SK-N-SH (cell line): Measurements from ENCODE around the gene AP1S1. TPM values are rescaled to one million over a fixed set of nuclear protein-coding genes. Genes with fewer than 3 reads are reported as not detected.

Experiments
- CTCF ChIA-PET: fragments of 300-600, 350-600 bp; formaldehyde crosslinking; extraction: SDS; loops from one replicate; lab custom pipeline; 2021; lab: Yijun Ruan, JAX
- POLR2A ChIA-PET: fragments of 350-600 bp; sonication (Branson Sonifier 250); formaldehyde crosslinking; extraction: SDS; loops from one replicate; lab custom pipeline; 2020; ENCODE audit warnings: antibody characterized with exemption, inconsistent platforms; lab: Yijun Ruan, JAX
- DNase-seq: peaks from one replicate; pipeline ENCODE4 v3.0.0; 2012
- H2AFZ ChIP-seq: fragments of 200-600 bp; sonication (generic); 2 replicates; pipeline ENCODE4 v1.8.1; 2016; ENCODE audit warnings: antibody characterized with exemption, mild to moderate bottlenecking, low read depth
- H3F3A ChIP-seq: fragments of 200-600 bp; sonication (generic); replicated peaks from 2 replicates; pipeline ENCODE3; 2016; ENCODE audit warnings: antibody characterized with exemption, mild to moderate bottlenecking; ENCODE audit not compliant: insufficient read depth
- H3K27ac ChIP-seq, 2 experiments: fragments of 200-500 bp in 1 of 2; fragments of 200-600 bp in 1 of 2; sonication (Bioruptor generic) in 1 of 2; sonication (generic), shearing (Covaris generic) in 1 of 2; 2 replicates each; pipeline versions ENCODE4 v1.5.1 to v1.6.1; 2014 to 2016; ENCODE audit warnings: low read depth in 2 of 2, inconsistent platforms in 1 of 2, low read length in 1 of 2, mild to moderate bottlenecking in 1 of 2, mixed read lengths in 1 of 2
- H3K27me3 ChIP-seq: fragments of 200-600 bp; sonication (generic), shearing (Covaris generic); 2 replicates; pipeline ENCODE4 v1.6.1; 2016; ENCODE audit warnings: mixed run types; ENCODE audit not compliant: insufficient read depth
- H3K36me3 ChIP-seq, 2 experiments: fragments of 200-500 bp in 1 of 2; fragments of 200-600 bp in 1 of 2; sonication (Bioruptor generic) in 1 of 2; sonication (generic) in 1 of 2; replicated peaks in 1 of 2; 2 replicates each; pipeline versions ENCODE3 to v1.5.1; 2014 to 2016; ENCODE audit warnings: low read length in 1 of 2, mild to moderate bottlenecking in 1 of 2; ENCODE audit not compliant: insufficient read depth in 2 of 2, control insufficient read depth in 1 of 2
- H3K4me1 ChIP-seq, 2 experiments: fragments of 200-500 bp in 1 of 2; fragments of 200-600 bp in 1 of 2; sonication (Bioruptor generic) in 1 of 2; sonication (generic), shearing (Covaris generic) in 1 of 2; 2 replicates each; pipeline versions ENCODE4 v1.5.1 to v1.6.1; 2014 to 2016; ENCODE audit warnings: low read depth in 1 of 2, low read length in 1 of 2, mixed run types in 1 of 2; ENCODE audit not compliant: insufficient read depth in 2 of 2, control insufficient read depth in 1 of 2
- H3K4me2 ChIP-seq: fragments of 200-600 bp; sonication (generic), shearing (Covaris generic); 2 replicates; pipeline ENCODE4 v1.6.1; 2017; ENCODE audit warnings: mixed run types
- H3K4me3 ChIP-seq, 2 experiments: fragments of 200-500 bp in 1 of 2; fragments of 200-600 bp in 1 of 2; sonication (Bioruptor generic) in 1 of 2; sonication (generic), shearing (Covaris generic) in 1 of 2; 2 replicates each; pipeline versions ENCODE4 v1.5.1 to v1.8.1; 2014 to 2016; ENCODE audit warnings: low read depth in 2 of 2, inconsistent platforms in 1 of 2, low read length in 1 of 2, mild to moderate bottlenecking in 1 of 2, mixed read lengths in 1 of 2, moderate library complexity in 1 of 2
- H3K79me2 ChIP-seq: fragments of 200-600 bp; sonication (generic); 2 replicates; pipeline ENCODE4 v1.8.1; 2017; ENCODE audit warnings: mild to moderate bottlenecking; ENCODE audit not compliant: insufficient read depth
- H3K9ac ChIP-seq: fragments of 200-600 bp; sonication (generic); 2 replicates; pipeline ENCODE4 v1.6.1; 2017; ENCODE audit warnings: mixed run types
- H3K9me2 ChIP-seq: fragments of 200-600 bp; sonication (generic); 2 replicates; pipeline ENCODE4 v1.6.1; 2017; ENCODE audit warnings: mixed run types
- H3K9me3 ChIP-seq: fragments of 200-600 bp; sonication (generic); 2 replicates; pipeline ENCODE4 v1.6.1; 2017; ENCODE audit warnings: mixed run types, mild to moderate bottlenecking, moderate library complexity
- H4K20me1 ChIP-seq: fragments of 200-600 bp; sonication (generic); 2 replicates; pipeline ENCODE4 v1.6.1; 2017; ENCODE audit warnings: mild to moderate bottlenecking, mixed run types; ENCODE audit not compliant: insufficient read depth
- CTCF ChIP-seq: fragments of 200-600 bp; sonication (generic); IDR thresholded peaks from 2 replicates; pipeline ENCODE4 v1.6.1; 2017; ENCODE audit warnings: antibody characterized with exemption, mild to moderate bottlenecking, moderate library complexity
- ELF1 ChIP-seq: IDR thresholded peaks from 2 replicates; pipeline ENCODE4 v1.4.0; 2012
- EP300 ChIP-seq, 2 experiments: IDR thresholded peaks; 2 replicates each; pipeline versions ENCODE4 v1.4.0 to v1.6.1; 2012; ENCODE audit warnings: borderline replicate concordance in 1 of 2, low read depth in 1 of 2, low read length in 1 of 2
- FOSL2 ChIP-seq: IDR thresholded peaks from 2 replicates; pipeline ENCODE4 v1.4.0; 2012; ENCODE audit warnings: low read depth, mild to moderate bottlenecking, moderate library complexity, borderline replicate concordance
- FOXJ3 ChIP-seq: sonication (generic); formaldehyde crosslinking; IDR thresholded peaks from 2 replicates; pipeline ENCODE4 v1.5.1; 2020; ENCODE audit warnings: mild to moderate bottlenecking, missing genetic modification reagents
- GABPA ChIP-seq: IDR thresholded peaks from 2 replicates; pipeline ENCODE4 v1.4.0; 2012; ENCODE audit warnings: low read depth, mild to moderate bottlenecking
- JUND ChIP-seq: IDR thresholded peaks from 2 replicates; pipeline ENCODE4 v1.4.0; 2012
- MEF2A ChIP-seq: IDR thresholded peaks from 2 replicates; pipeline ENCODE4 v1.4.0; 2012; ENCODE audit warnings: low read depth, borderline replicate concordance
- NFIC ChIP-seq: IDR thresholded peaks from 2 replicates; pipeline ENCODE4 v1.4.0; 2012; ENCODE audit warnings: borderline replicate concordance
- POLR2AphosphoS5 ChIP-seq: IDR thresholded peaks from 2 replicates; pipeline ENCODE4 v1.6.1; 2012; ENCODE audit warnings: low read depth, low read length
- RAD21 ChIP-seq: IDR thresholded peaks from 2 replicates; pipeline ENCODE4 v1.6.1; 2012; ENCODE audit warnings: mild to moderate bottlenecking, low read length
- RCOR1 ChIP-seq: fragments of 150-350 bp; IDR thresholded peaks from 2 replicates; pipeline ENCODE4 v1.6.1; 2017; ENCODE audit warnings: antibody characterized with exemption, low read length
- REST ChIP-seq: IDR thresholded peaks from 2 replicates; pipeline ENCODE4 v1.6.1; 2012; ENCODE audit warnings: mild to moderate bottlenecking, low read depth, low read length, moderate library complexity
- RFX5 ChIP-seq: IDR thresholded peaks from 2 replicates; pipeline ENCODE4 v1.6.1; 2012; ENCODE audit warnings: mild to moderate bottlenecking, improper control_type of control experiment, low read length
- RXRA ChIP-seq: IDR thresholded peaks from 2 replicates; pipeline ENCODE4 v1.4.0; 2012; ENCODE audit warnings: low read depth, mild to moderate bottlenecking, borderline replicate concordance
- SIN3A ChIP-seq: IDR thresholded peaks from 2 replicates; pipeline ENCODE4 v1.6.1; 2012; ENCODE audit warnings: low read depth, mild to moderate bottlenecking, low read length, moderate library complexity, borderline replicate concordance
- SMC3 ChIP-seq: IDR thresholded peaks from 2 replicates; pipeline ENCODE4 v1.6.1; 2012; ENCODE audit warnings: low read depth, low read length, improper control_type of control experiment
- TCF12 ChIP-seq: IDR thresholded peaks from 2 replicates; pipeline ENCODE4 v1.4.0; 2012
- TEAD4 ChIP-seq: IDR thresholded peaks from 2 replicates; pipeline ENCODE4 v1.4.0; 2012; ENCODE audit warnings: mild to moderate bottlenecking, borderline replicate concordance; ENCODE audit not compliant: insufficient read depth
- USF2 ChIP-seq: fragments of 150-350 bp; IDR thresholded peaks from 2 replicates; pipeline ENCODE4 v1.6.1; 2017; ENCODE audit warnings: antibody characterized with exemption, low read length, low read depth, borderline replicate concordance
- WGBS: methylation state at CpG from one replicate; pipeline ENCODE4 v1.1.6; 2017; ENCODE audit warnings: low lambda C conversion rate; 5-methylcytosine and 5-hydroxymethylcytosine counted together
- polyA plus RNA-seq, 3 experiments: library from polyadenylated mRNA; depleted of rRNA; stranded (reverse); fragments of >200 nt; gene quantifications; 2 replicates each; pipeline ENCODE4 v1.2.3, GENCODE V29; 2012

Gene AP1S1
- polyA plus RNA-seq, 1 of the 3 experiments (the other 2 are of a cell fraction) = 616 TPM

- TF ChIP-seq USF2 (no peak), GABPA (no peak), SMC3 (no peak), EP300 (IDR thresholded peaks at IDR 0.05; ENCODE audit: borderline replicate concordance in 1 of 2, low read depth in 1 of 2, low read length in 1 of 2) (no peak), POLR2AphosphoS5 (no peak), TCF12 (no peak), FOXJ3 (CRISPR knock-in tag) (no peak), MEF2A (no peak), REST (no peak), RAD21 (no peak), TEAD4 (no peak), CTCF (no peak), FOSL2 (no peak), RCOR1 (no peak), JUND (no peak), RXRA (no peak), SIN3A (no peak), NFIC (no peak), ELF1 (no peak), RFX5 (no peak)
- no peak overlapping the region for H3K4me2 ChIP-seq
- H3K9me3 ChIP-seq = no peaks in the 10 kb centered on the region
- H3K79me2 ChIP-seq = no peaks in the 10 kb centered on the region
- H3K27ac ChIP-seq = no peak overlapping the region
- WGBS = 70% methylated on average over 8 of the region's 8 CpGs
- ChIA-PET POLR2A (no interaction called here), CTCF (interaction anchor here (4.4 to 8.3 kb wide), 3 partner anchors 18 to 45 kb away, joined by 36 to 257 read pairs (median 51); no protein-coding TSS in a partner anchor)
- H3K36me3 ChIP-seq = no peaks in the 10 kb centered on the region
- DNase-seq = no peak
- H4K20me1 ChIP-seq = no peaks in the 10 kb centered on the region
- peaks cover 16% of the 10 kb centered on the region for H3F3A ChIP-seq
- H3K4me3 ChIP-seq = no peak overlapping the region
- H3K9me2 ChIP-seq = no peaks in the 10 kb centered on the region
- no peaks in the 10 kb centered on the region for H3K27me3 ChIP-seq
- H3K4me1 ChIP-seq = no peaks in the 10 kb centered on the region
- no peak overlapping the region for H3K9ac ChIP-seq
- H2AFZ ChIP-seq = no peak overlapping the region
Observed at GRCh38 chr7:101189109-101189508, 34.8 kb downstream of the AP1S1 start.
